HEK293T (cell line): ENCODE measurements around the gene PIEZO1.

Experiments
- ARNT ChIP-seq: fragments of 450-650 bp; IDR thresholded peaks from 2 replicates; pipeline ENCODE4 v1.6.1; 2017; ENCODE audit warnings: mild to moderate bottlenecking
- BHLHE40 ChIP-seq: fragments of 450-650 bp; IDR thresholded peaks from 2 replicates; pipeline ENCODE4 v1.6.1; 2016; ENCODE audit warnings: mild to moderate bottlenecking, moderate library complexity, borderline replicate concordance
- ELF4 ChIP-seq: fragments of 450-650 bp; IDR thresholded peaks from 2 replicates; pipeline ENCODE4 v1.6.1; 2017; ENCODE audit warnings: antibody characterized with exemption
- FOXM1 ChIP-seq: fragments of 450-650 bp; IDR thresholded peaks from 2 replicates; pipeline ENCODE4 v1.6.1; 2017; ENCODE audit warnings: mild to moderate bottlenecking, borderline replicate concordance
- L3MBTL2 ChIP-seq: fragments of 450-650 bp; conservative IDR thresholded peaks from 2 replicates; pipeline ENCODE4 v1.6.1; 2016; ENCODE audit warnings: mild to moderate bottlenecking
- LEF1 ChIP-seq: fragments of 450-650 bp; IDR thresholded peaks from 2 replicates; pipeline ENCODE4 v1.6.1; 2017; ENCODE audit warnings: mild to moderate bottlenecking, borderline replicate concordance
- NFRKB ChIP-seq: fragments of 450-650 bp; IDR thresholded peaks from 2 replicates; pipeline ENCODE4 v1.6.1; 2016; ENCODE audit warnings: mild to moderate bottlenecking, moderate library complexity
- PKNOX1 ChIP-seq: fragments of 450-650 bp; IDR thresholded peaks from 2 replicates; pipeline ENCODE4 v1.6.1; 2016
- SP1 ChIP-seq: fragments of 450-650 bp; IDR thresholded peaks from 2 replicates; pipeline ENCODE4 v1.6.1; 2017

- TF ChIP-seq SP1, result no peak
- no peak for TF ChIP-seq ELF4
- no peak for TF ChIP-seq NFRKB
- no peak for TF ChIP-seq FOXM1
- TF ChIP-seq L3MBTL2, result no peak
- TF ChIP-seq LEF1, result no peak
- no peak for TF ChIP-seq ARNT
- TF ChIP-seq BHLHE40, result no peak
- TF ChIP-seq PKNOX1, result no peak
Observed at GRCh38 chr16:88710556-88710955, 74.5 kb downstream of the PIEZO1 start.
